K562 (cell line): ENCODE results near the gene PTPRM. TPM values are rescaled to one million over a fixed set of nuclear protein-coding genes. Genes with fewer than 3 reads are reported as not detected.

Experiments used
- ATAC-seq: fragments of 200-7000 bp; cut with Tn5 transposase; 3 replicates; pipeline ENCODE4 v1.9.1; 2020; ENCODE audit warnings: moderate library complexity
- BruUV-seq: library from RNA; stranded (reverse); fragments of 400-500 nt; replicated peaks from 2 replicates; lab custom pipeline; 2021; lab: Mats Ljungman, UMichigan
- CTCF ChIA-PET: fragments of 300-600 bp; formaldehyde crosslinking; extraction: SDS; loops from one replicate; lab custom pipeline; 2021; ENCODE audit warnings: low intra/inter-chr PET ratio; lab: Yijun Ruan, JAX
- POLR2A ChIA-PET: fragments of 300-600, 350-650 bp; sonication (Branson Sonifier 250); formaldehyde crosslinking; extraction: SDS; loops from one replicate; lab custom pipeline; 2021; ENCODE audit warnings: antibody characterized with exemption, inconsistent platforms; lab: Yijun Ruan, JAX
- DNase-seq, 4 experiments: peaks; one replicate each; pipeline versions ENCODE4 v3.0.0 to v3.0.0-alpha.2; 2011 to 2018; ENCODE audit warnings: low spot score in 3 of 4, mixed read lengths in 3 of 4; ENCODE audit errors: extremely low read depth in 1 of 4
- FAIRE-seq: peaks from 2 replicates; lab custom pipeline; 2011; peaks lifted over from hg19 to GRCh38; lab: Jason Lieb, UNC
- H2AFZ ChIP-seq: 2 replicates; pipeline ENCODE4 v1.6.0; 2011; ENCODE audit warnings: low read depth, low read length, control low read depth, inconsistent platforms
- H3K27ac ChIP-seq: fragments of 200-600 bp; 3 replicates; pipeline ENCODE4 v1.8.0; 2011; ENCODE audit warnings: low read depth, mild to moderate bottlenecking, control low read depth, inconsistent platforms, low read length, moderate library complexity, mixed read lengths; ENCODE audit errors: extremely low read depth
- H3K27me3 ChIP-seq, 2 experiments: fragments of 300-600 bp in 1 of 2; 2 replicates in 1 of 2; 3 replicates in 1 of 2; pipeline versions ENCODE4 v1.6.0 to v1.8.0; 2011; ENCODE audit warnings: inconsistent platforms in 2 of 2, low read length in 2 of 2, mild to moderate bottlenecking in 1 of 2, mixed read lengths in 1 of 2, moderate library complexity in 1 of 2; ENCODE audit not compliant: control insufficient read depth in 2 of 2, insufficient read depth in 2 of 2
- H3K36me3 ChIP-seq: fragments of 300-600 bp; 3 replicates; pipeline ENCODE4 v1.8.0; 2011; ENCODE audit warnings: mild to moderate bottlenecking, low read length, inconsistent platforms; ENCODE audit not compliant: control insufficient read depth, insufficient read depth
- H3K4me1 ChIP-seq, 2 experiments: fragments of 200-600 bp in 1 of 2; replicated peaks in 1 of 2; 2 replicates in 1 of 2; 3 replicates in 1 of 2; pipeline versions ENCODE4 v1.5.1 to v1.8.0; 2011; ENCODE audit warnings: inconsistent platforms in 2 of 2, low read length in 2 of 2, mild to moderate bottlenecking in 1 of 2, mixed read lengths in 1 of 2, moderate library complexity in 1 of 2; ENCODE audit not compliant: control insufficient read depth in 2 of 2, insufficient read depth in 2 of 2
- H3K4me2 ChIP-seq: 2 replicates; pipeline ENCODE4 v1.6.1; 2011; ENCODE audit warnings: low read length, control low read depth, inconsistent platforms, mixed read lengths; ENCODE audit not compliant: insufficient read depth
- H3K4me3 ChIP-seq: fragments of 200-600 bp; sonication (generic), shearing (Covaris generic); 2 replicates; pipeline ENCODE4 v1.5.1; 2016; ENCODE audit warnings: control low read depth, inconsistent platforms
- H3K79me2 ChIP-seq: fragments of 200-600 bp; 3 replicates; pipeline ENCODE4 v1.8.0; 2011; ENCODE audit warnings: low read length, inconsistent platforms; ENCODE audit not compliant: control insufficient read depth, insufficient read depth
- H3K9ac ChIP-seq, 2 experiments: 2 replicates each; pipeline versions ENCODE4 v1.6.0 to v1.6.1; 2011; ENCODE audit warnings: low read depth in 2 of 2, low read length in 2 of 2, control low read depth in 1 of 2, inconsistent platforms in 1 of 2, mild to moderate bottlenecking in 1 of 2, mixed read lengths in 1 of 2; ENCODE audit not compliant: insufficient read depth in 1 of 2
- H3K9me1 ChIP-seq: one replicate; pipeline ENCODE4 v1.6.0; 2011; ENCODE audit warnings: inconsistent platforms, mild to moderate bottlenecking, low read length, moderate library complexity; ENCODE audit not compliant: control insufficient read depth, insufficient read depth
- H3K9me3 ChIP-seq: replicated peaks from 2 replicates; pipeline ENCODE4 v1.5.1; 2011; ENCODE audit warnings: low read depth, low read length, inconsistent platforms; ENCODE audit not compliant: control insufficient read depth, insufficient read depth
- H4K20me1 ChIP-seq: replicated peaks from 2 replicates; pipeline ENCODE4 v1.6.1; 2011; ENCODE audit warnings: low read length, inconsistent platforms, mixed read lengths; ENCODE audit not compliant: control insufficient read depth, insufficient read depth
- ERF ChIP-seq: fragments of 450-650 bp; formaldehyde crosslinking; IDR thresholded peaks from 2 replicates; pipeline ENCODE4 v1.4.0; 2020; ENCODE audit warnings: mild to moderate bottlenecking, mixed read lengths
- GATAD2A ChIP-seq: fragments of 450-650 bp; IDR thresholded peaks from 2 replicates; pipeline ENCODE4 v1.6.1; 2017
- HDAC3 ChIP-seq: fragments of 450-650 bp; IDR thresholded peaks from 2 replicates; pipeline ENCODE4 v1.6.1; 2018; ENCODE audit warnings: borderline replicate concordance, mild to moderate bottlenecking, moderate library complexity; ENCODE audit not compliant: partially characterized antibody
- JUND ChIP-seq, 2 experiments: IDR thresholded peaks; 2 replicates in 1 of 2; 3 replicates in 1 of 2; pipeline ENCODE4 v1.6.1; 2011; ENCODE audit warnings: borderline replicate concordance in 2 of 2, low read depth in 2 of 2, low read length in 2 of 2, improper control_type of control experiment in 1 of 2, missing biosample characterization in 1 of 2, missing genetic modification characterization in 1 of 2, missing genetic modification reagents in 1 of 2
- MCM3 ChIP-seq: fragments of 450-650 bp; IDR thresholded peaks from 2 replicates; pipeline ENCODE4 v1.6.1; 2016
- POLR2AphosphoS2 ChIP-seq: IDR thresholded peaks from 2 replicates; pipeline ENCODE4 v1.6.1; 2012; ENCODE audit warnings: low read length, improper control_type of control experiment
- RCOR1 ChIP-seq, 2 experiments: IDR thresholded peaks; 2 replicates each; pipeline ENCODE4 v1.6.1; 2012; ENCODE audit warnings: low read depth in 2 of 2, low read length in 2 of 2, borderline replicate concordance in 1 of 2, improper control_type of control experiment in 1 of 2
- SIX5 ChIP-seq, 2 experiments: IDR thresholded peaks; 2 replicates each; pipeline ENCODE4 v1.6.1; 2011; ENCODE audit warnings: low read length in 2 of 2, borderline replicate concordance in 1 of 2, low read depth in 1 of 2, mild to moderate bottlenecking in 1 of 2, moderate library complexity in 1 of 2; ENCODE audit not compliant: insufficient read depth in 1 of 2
- SLC30A9 ChIP-seq: fragments of 250-450 bp; sonication (Bioruptor Pico); IDR thresholded peaks from 2 replicates; pipeline ENCODE4 v1.8.0; 2022; ENCODE audit warnings: mild to moderate bottlenecking, moderate library complexity
- SNIP1 ChIP-seq: fragments of 450-650 bp; IDR thresholded peaks from 2 replicates; pipeline ENCODE4 v1.7.1; 2017; ENCODE audit warnings: low read depth, mild to moderate bottlenecking
- SRSF1 ChIP-seq: fragments of 200-400 bp; formaldehyde crosslinking; IDR thresholded peaks from 2 replicates; pipeline ENCODE4 v1.6.1; 2017; ENCODE audit warnings: mild to moderate bottlenecking, low read depth, low read length, moderate library complexity
- WGBS: fragments of 100-300 bp; shearing (Covaris generic); methylation state at CpG from one replicate; pipeline ENCODE4 v1.1.6; 2016; ENCODE audit warnings: low coverage, mixed read lengths; ENCODE audit not compliant: insufficient coverage; ENCODE audit errors: missing lambda C conversion rate; 5-methylcytosine and 5-hydroxymethylcytosine counted together
- in situ Hi-C: fragments of 300-500 bp; cut with MboI; formaldehyde crosslinking; loops from 4 replicates; pipeline ENCODE4 v1.15.0; 2018; ENCODE audit warnings: inconsistent platforms, mixed read lengths
- intact Hi-C: fragments of 100-400 bp; cut with micrococcal nuclease; formaldehyde crosslinking; loops from 2 replicates; pipeline ENCODE4 v1.14.2; 2022
- polyA plus RNA-seq, 8 experiments: library from polyadenylated mRNA; depleted of rRNA in 4 of 8; stranded (reverse) in 5 of 8; unstranded in 3 of 8; fragments of >200 nt; fragmentation: Nextera tagmentation in 2 of 8; fragmentation: Illumina TruSeq in 1 of 8; extraction: Ambion mirVana in 2 of 8; extraction: Trizol in 1 of 8; gene quantifications; 2 replicates each; pipeline versions ENCODE4 v1.2.1 to v1.2.3, GENCODE V29; 2011 to 2014; ENCODE audit warnings: inconsistent platforms in 1 of 8, missing spikeins in 1 of 8
- total RNA-seq, 7 experiments: library from RNA; depleted of rRNA in 6 of 7; stranded (reverse); fragments of >200 nt in 6 of 7; fragmentation: Illumina TruSeq in 2 of 7; extraction: Trizol in 2 of 7; gene quantifications; 2 replicates each; pipeline versions ENCODE4 v1.2.1 to v1.2.3, GENCODE V29; 2011 to 2021; ENCODE audit warnings: low replicate concordance in 1 of 7
- TF ChIP-seq, protein P1 (sequence below): fragments of 250-450 bp; sonication (Bioruptor Pico); IDR thresholded peaks from 2 replicates; pipeline ENCODE4 v1.8.0; 2021; ENCODE audit warnings: borderline replicate concordance, mild to moderate bottlenecking, moderate library complexity; ENCODE audit not compliant: poor library complexity, severe bottlenecking
- TF ChIP-seq, protein P2 (sequence below): sonication (generic); IDR thresholded peaks from 2 replicates; pipeline ENCODE4 v1.6.1; 2016
- TF ChIP-seq, protein P3 (sequence below): fragments of 250-450 bp; sonication (Bioruptor Pico); IDR thresholded peaks from 2 replicates; pipeline ENCODE4 v1.5.0; 2022; ENCODE audit warnings: mild to moderate bottlenecking

Gene PTPRM
- total and polyA plus RNA-seq, 9 of the 15 experiments (the other 6 are each of a cell fraction or from before 2014, with no cell fraction given) = 0.03 to 0.16 (median 0.08) TPM; not detected in 3

DNA sequence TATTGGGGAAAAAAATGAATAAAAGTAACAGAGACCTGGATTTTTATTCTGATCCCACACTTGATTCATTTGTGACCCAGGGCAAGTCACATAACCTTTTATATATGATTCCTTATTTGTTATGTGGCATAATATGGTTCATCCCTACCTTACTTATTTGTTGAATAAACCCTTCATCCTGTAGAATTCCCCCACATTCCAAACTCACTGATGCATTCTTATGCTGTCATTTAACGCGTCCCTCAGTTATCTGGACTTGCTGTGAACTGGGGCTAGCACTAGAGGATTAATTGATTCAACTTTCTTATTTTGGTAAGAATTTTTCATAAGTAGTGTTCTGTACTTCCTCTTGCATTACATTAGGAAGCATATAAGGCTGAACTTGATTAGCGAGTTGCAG lies 657.5 kb downstream of the PTPRM start:
- H3K27me3 ChIP-seq = no peaks in the 10 kb centered on the region
- intact Hi-C loops (no loop called here), in situ Hi-C loops (no loop called here)
- no TSS peak for BruUV-seq
- no peaks in the 10 kb centered on the region for H3K36me3 ChIP-seq
- H3K79me2 ChIP-seq = no peaks in the 10 kb centered on the region
- ChIA-PET POLR2A (no interaction called here), CTCF (no interaction called here)
- DNase-seq (no peak), ATAC-seq (no peak), FAIRE-seq (no peak)
- H2AFZ ChIP-seq = no peak overlapping the region
- H3K9me3 ChIP-seq = no peaks in the 10 kb centered on the region
- no peaks in the 10 kb centered on the region for H4K20me1 ChIP-seq
- no peak overlapping the region for H3K4me2 ChIP-seq
- H3K9me1 ChIP-seq = no peaks in the 10 kb centered on the region
- H3K4me1 ChIP-seq = no peaks in the 10 kb centered on the region
- WGBS = 0% methylated on average over 3 of the region's 3 CpGs
- no peak overlapping the region for H3K4me3 ChIP-seq
- no peak overlapping the region for H3K9ac ChIP-seq
- no peak overlapping the region for H3K27ac ChIP-seq
- TF ChIP-seq ERF (CRISPR knock-in tag) (no peak), RCOR1 (IDR thresholded peaks at IDR 0.05; ENCODE audit: borderline replicate concordance in 1 of 2, low read depth in 2 of 2, low read length in 2 of 2) (no peak), SNIP1 (no peak), MCM3 (no peak), SLC30A9 (no peak), JUND (IDR thresholded peaks at IDR 0.05; ENCODE audit: borderline replicate concordance, low read depth, low read length) (no peak), JUND (tag; IDR thresholded peaks at IDR 0.05; ENCODE audit: borderline replicate concordance, low read depth, low read length) (no peak), SIX5 (IDR thresholded peaks at IDR 0.05; ENCODE audit: borderline replicate concordance in 1 of 2, insufficient read depth in 1 of 2, low read depth in 1 of 2, low read length in 2 of 2) (no peak), GATAD2A (no peak), POLR2AphosphoS2 (no peak), SRSF1 (no peak), HDAC3 (no peak)
- TF ChIP-seq, protein P1, sequence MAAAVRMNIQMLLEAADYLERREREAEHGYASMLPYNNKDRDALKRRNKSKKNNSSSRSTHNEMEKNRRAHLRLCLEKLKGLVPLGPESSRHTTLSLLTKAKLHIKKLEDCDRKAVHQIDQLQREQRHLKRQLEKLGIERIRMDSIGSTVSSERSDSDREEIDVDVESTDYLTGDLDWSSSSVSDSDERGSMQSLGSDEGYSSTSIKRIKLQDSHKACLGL (CRISPR knock-in tag) = no peak
- TF ChIP-seq, protein P2, sequence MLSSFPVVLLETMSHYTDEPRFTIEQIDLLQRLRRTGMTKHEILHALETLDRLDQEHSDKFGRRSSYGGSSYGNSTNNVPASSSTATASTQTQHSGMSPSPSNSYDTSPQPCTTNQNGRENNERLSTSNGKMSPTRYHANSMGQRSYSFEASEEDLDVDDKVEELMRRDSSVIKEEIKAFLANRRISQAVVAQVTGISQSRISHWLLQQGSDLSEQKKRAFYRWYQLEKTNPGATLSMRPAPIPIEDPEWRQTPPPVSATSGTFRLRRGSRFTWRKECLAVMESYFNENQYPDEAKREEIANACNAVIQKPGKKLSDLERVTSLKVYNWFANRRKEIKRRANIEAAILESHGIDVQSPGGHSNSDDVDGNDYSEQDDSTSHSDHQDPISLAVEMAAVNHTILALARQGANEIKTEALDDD = no peak
- TF ChIP-seq, protein P3, sequence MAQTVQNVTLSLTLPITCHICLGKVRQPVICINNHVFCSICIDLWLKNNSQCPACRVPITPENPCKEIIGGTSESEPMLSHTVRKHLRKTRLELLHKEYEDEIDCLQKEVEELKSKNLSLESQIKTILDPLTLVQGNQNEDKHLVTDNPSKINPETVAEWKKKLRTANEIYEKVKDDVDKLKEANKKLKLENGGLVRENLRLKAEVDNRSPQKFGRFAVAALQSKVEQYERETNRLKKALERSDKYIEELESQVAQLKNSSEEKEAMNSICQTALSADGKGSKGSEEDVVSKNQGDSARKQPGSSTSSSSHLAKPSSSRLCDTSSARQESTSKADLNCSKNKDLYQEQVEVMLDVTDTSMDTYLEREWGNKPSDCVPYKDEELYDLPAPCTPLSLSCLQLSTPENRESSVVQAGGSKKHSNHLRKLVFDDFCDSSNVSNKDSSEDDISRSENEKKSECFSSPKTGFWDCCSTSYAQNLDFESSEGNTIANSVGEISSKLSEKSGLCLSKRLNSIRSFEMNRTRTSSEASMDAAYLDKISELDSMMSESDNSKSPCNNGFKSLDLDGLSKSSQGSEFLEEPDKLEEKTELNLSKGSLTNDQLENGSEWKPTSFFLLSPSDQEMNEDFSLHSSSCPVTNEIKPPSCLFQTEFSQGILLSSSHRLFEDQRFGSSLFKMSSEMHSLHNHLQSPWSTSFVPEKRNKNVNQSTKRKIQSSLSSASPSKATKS = no peak
